HG02678 (cell line): ENCODE measurements around the gene ZBTB25.

Experiments used
- ATAC-seq: cut with Tn5 transposase; IDR thresholded peaks from one replicate; pipeline ENCODE4 v1.9.1; 2021; ENCODE audit warnings: mild to moderate bottlenecking, moderate library complexity; ENCODE audit not compliant: unreplicated experiment

Gene ZBTB25

GRCh38 chr14:64516969-64517368 is 13.3 kb upstream of the ZBTB25 start:
- ATAC-seq: no peak

- ATAC-seq: no peak
These were observed 11.4 kb upstream of the ZBTB25 start for GRCh38 chr14:64515053-64515452.

GRCh38 chr14:64513271-64513670 is 9.6 kb upstream of the ZBTB25 start:
- no peak for ATAC-seq

GRCh38 chr14:64510825-64511671 is 7.4 kb upstream of the ZBTB25 start:
- no peak for ATAC-seq

- ATAC-seq: no peak
These were observed 5.4 kb upstream of the ZBTB25 start for GRCh38 chr14:64509036-64509435.

GRCh38 chr14:64508215-64508776 is 4.7 kb upstream of the ZBTB25 start:
- no peak for ATAC-seq

- ATAC-seq: no peak
These were observed 3.9 kb upstream of the ZBTB25 start for GRCh38 chr14:64507376-64508156.

GRCh38 chr14:64506721-64507120 is 3.1 kb upstream of the ZBTB25 start:
- no peak for ATAC-seq

GRCh38 chr14:64504897-64505794 is 1.5 kb upstream of the ZBTB25 start:
- ATAC-seq: peak; percentile 24

- peak; percentile 25 for ATAC-seq
These were observed 765 bp upstream of the ZBTB25 start, which contains the start of gene ZBTB1 for GRCh38 chr14:64504310-64504896. ZBTB1 (plus strand) TSS chr14:64504770; CDS start chr14:64521505, 16,735 bp downstream.

GRCh38 chr14:64502887-64503433 is 678 bp downstream of the ZBTB25 start:
- ATAC-seq: peak; percentile 2

- no peak for ATAC-seq
These were observed 1.2 kb downstream of the ZBTB25 start for GRCh38 chr14:64502456-64502855.

GRCh38 chr14:64501411-64502171 is 2.0 kb downstream of the ZBTB25 start:
- ATAC-seq: no peak

- ATAC-seq: no peak
These were observed 3.5 kb downstream of the ZBTB25 start for GRCh38 chr14:64500088-64500487.

GRCh38 chr14:64496764-64497163 is 6.9 kb downstream of the ZBTB25 start:
- ATAC-seq: no peak

- ATAC-seq: no peak
These were observed 8.4 kb downstream of the ZBTB25 start for GRCh38 chr14:64495252-64495651.

GRCh38 chr14:64493455-64493854 is 10.2 kb downstream of the ZBTB25 start:
- no peak for ATAC-seq

- no peak for ATAC-seq
These were observed 12.0 kb downstream of the ZBTB25 start for GRCh38 chr14:64491637-64492036.

GRCh38 chr14:64488590-64489099 is 15.0 kb downstream of the ZBTB25 start:
- no peak for ATAC-seq
